GM19240 (cell line): Measurements from ENCODE around the gene HOMEZ.
"Not testable (repeated sequence)": the region's sequence is repeated elsewhere in the genome, so short reads cannot be mapped to it uniquely, and the experiment has no call there.

Experiments used
- DNase-seq: peaks from one replicate; pipeline ENCODE4 v3.0.0; 2011; ENCODE audit warnings: low spot score; ENCODE audit not compliant: insufficient read length

Gene HOMEZ

GRCh38 chr14:23228812-23229211 lies 57.1 kb downstream of the HOMEZ start:
- DNase-seq: no peak

GRCh38 chr14:23227566-23227965 lies 58.4 kb downstream of the HOMEZ start:
- no peak for DNase-seq

- DNase-seq: not testable (repeated sequence)
Observed at GRCh38 chr14:23224958-23225357, 61.0 kb downstream of the HOMEZ start.
